WTC11 (cell line): ENCODE results near the gene FAM234A. TPM values are rescaled to one million over a fixed set of nuclear protein-coding genes. Genes with fewer than 3 reads are reported as not detected.

ENCODE experiments used
- ATAC-seq: fragments of 200-7000 bp; cut with Tn5 transposase; 2 replicates; pipeline ENCODE4 v1.10.0; 2021; ENCODE audit warnings: mild to moderate bottlenecking, moderate library complexity
- CTCF ChIA-PET: fragments of 300-600 bp; sonication (Branson Sonifier 250); formaldehyde crosslinking; loops from one replicate; lab custom pipeline; 2021; ENCODE audit warnings: antibody characterized with exemption; lab: Charles Lee
- POLR2A ChIA-PET: fragments of 350-600 bp; sonication (Branson Sonifier 250); formaldehyde crosslinking; loops from one replicate; lab custom pipeline; 2021; ENCODE audit warnings: antibody characterized with exemption; lab: Charles Lee
- DNase-seq: peaks from one replicate; pipeline ENCODE4 v3.0.0; 2021; ENCODE audit warnings: low spot score
- H3K27ac Mint-ChIP-seq: 2 replicates; pipeline ENCODE4 v1.8.0; 2021; ENCODE audit warnings: mixed read lengths
- H3K27me3 Mint-ChIP-seq: 2 replicates; pipeline ENCODE4 v1.8.0; 2021; ENCODE audit warnings: low read depth, mild to moderate bottlenecking, moderate library complexity, mixed read lengths
- H3K36me3 Mint-ChIP-seq: 2 replicates; pipeline ENCODE4 v1.8.0; 2021; ENCODE audit warnings: mixed read lengths
- H3K4me1 Mint-ChIP-seq: 2 replicates; pipeline ENCODE4 v1.8.0; 2022; ENCODE audit warnings: mixed read lengths
- H3K4me3 Mint-ChIP-seq: 2 replicates; pipeline ENCODE4 v1.8.0; 2021; ENCODE audit warnings: mild to moderate bottlenecking, moderate library complexity, mixed read lengths
- H3K9me3 Mint-ChIP-seq: 2 replicates; pipeline ENCODE4 v1.8.0; 2021; ENCODE audit warnings: mixed read lengths
- CBFB ChIP-seq: sonication (generic); formaldehyde crosslinking; IDR thresholded peaks from 2 replicates; pipeline ENCODE4 v1.8.1; 2022; ENCODE audit warnings: mild to moderate bottlenecking, low read depth, missing genetic modification reagents
- CREB1 ChIP-seq: sonication (generic); formaldehyde crosslinking; IDR thresholded peaks from 2 replicates; pipeline ENCODE4 v1.8.0; 2023; ENCODE audit warnings: mild to moderate bottlenecking, missing genetic modification reagents
- ETV6 ChIP-seq: sonication (generic); formaldehyde crosslinking; IDR thresholded peaks from 2 replicates; pipeline ENCODE4 v1.8.1; 2022; ENCODE audit warnings: mild to moderate bottlenecking, missing genetic modification reagents
- GABPB1 ChIP-seq: sonication (generic); formaldehyde crosslinking; IDR thresholded peaks from 2 replicates; pipeline ENCODE4 v1.8.1; 2023; ENCODE audit warnings: mild to moderate bottlenecking, missing genetic modification reagents
- IRF2 ChIP-seq: sonication (generic); formaldehyde crosslinking; IDR thresholded peaks from 2 replicates; pipeline ENCODE4 v1.8.0; 2022; ENCODE audit warnings: low read depth, missing genetic modification reagents, borderline replicate concordance
- MXD4 ChIP-seq: fragments of 250-450 bp; sonication (Bioruptor Pico); IDR thresholded peaks from 2 replicates; pipeline ENCODE4 v1.8.0; 2021; ENCODE audit warnings: mild to moderate bottlenecking, moderate library complexity, borderline replicate concordance
- MYBL2 ChIP-seq: sonication (generic); formaldehyde crosslinking; IDR thresholded peaks from 2 replicates; pipeline ENCODE4 v1.8.1; 2023; ENCODE audit warnings: mild to moderate bottlenecking, moderate library complexity, missing genetic modification reagents
- SMAD4 ChIP-seq: sonication (generic); formaldehyde crosslinking; IDR thresholded peaks from 2 replicates; pipeline ENCODE4 v1.8.0; 2022; ENCODE audit warnings: mild to moderate bottlenecking, missing genetic modification reagents
- ZNF121 ChIP-seq: sonication (generic); formaldehyde crosslinking; IDR thresholded peaks from 2 replicates; pipeline ENCODE4 v1.8.0; 2023; ENCODE audit warnings: missing genetic modification reagents
- ZNF219 ChIP-seq: sonication (generic); formaldehyde crosslinking; IDR thresholded peaks from 2 replicates; pipeline ENCODE4 v1.8.0; 2023; ENCODE audit warnings: missing genetic modification reagents, mild to moderate bottlenecking, borderline replicate concordance
- total RNA-seq: library from RNA; stranded (reverse); gene quantifications from 3 replicates; pipeline ENCODE4 v1.2.3, GENCODE V29; 2021
- TF ChIP-seq, protein P1 (sequence below): fragments of 250-450 bp; sonication (Bioruptor Pico); conservative IDR thresholded peaks from 2 replicates; pipeline ENCODE4 v1.9.0; 2021; ENCODE audit warnings: mild to moderate bottlenecking
- TF ChIP-seq, protein P2 (sequence below): sonication (generic); formaldehyde crosslinking; IDR thresholded peaks from 2 replicates; pipeline ENCODE4 v1.8.0; 2022; ENCODE audit warnings: missing genetic modification reagents
- TF ChIP-seq, protein P3 (sequence below): sonication (generic); formaldehyde crosslinking; IDR thresholded peaks from 2 replicates; pipeline ENCODE4 v1.8.0; 2023; ENCODE audit warnings: missing genetic modification reagents, mild to moderate bottlenecking, borderline replicate concordance
- TF ChIP-seq, protein P4 (sequence below): fragments of 250-450 bp; sonication (Bioruptor Pico); IDR thresholded peaks from 2 replicates; pipeline ENCODE4 v1.8.0; 2021; ENCODE audit warnings: mild to moderate bottlenecking
- TF ChIP-seq, protein P5 (sequence below): sonication (generic); formaldehyde crosslinking; IDR thresholded peaks from 2 replicates; pipeline ENCODE4 v1.8.1; 2022; ENCODE audit warnings: low read depth, mild to moderate bottlenecking, moderate library complexity, missing genetic modification reagents, borderline replicate concordance
- TF ChIP-seq, protein P6 (sequence below): sonication (generic); formaldehyde crosslinking; IDR thresholded peaks from 2 replicates; pipeline ENCODE4 v1.8.1; 2022; ENCODE audit warnings: mild to moderate bottlenecking, moderate library complexity, missing genetic modification reagents

Gene FAM234A
- total RNA-seq, 1 experiment from 2014 or later: 115 TPM

DNA sequence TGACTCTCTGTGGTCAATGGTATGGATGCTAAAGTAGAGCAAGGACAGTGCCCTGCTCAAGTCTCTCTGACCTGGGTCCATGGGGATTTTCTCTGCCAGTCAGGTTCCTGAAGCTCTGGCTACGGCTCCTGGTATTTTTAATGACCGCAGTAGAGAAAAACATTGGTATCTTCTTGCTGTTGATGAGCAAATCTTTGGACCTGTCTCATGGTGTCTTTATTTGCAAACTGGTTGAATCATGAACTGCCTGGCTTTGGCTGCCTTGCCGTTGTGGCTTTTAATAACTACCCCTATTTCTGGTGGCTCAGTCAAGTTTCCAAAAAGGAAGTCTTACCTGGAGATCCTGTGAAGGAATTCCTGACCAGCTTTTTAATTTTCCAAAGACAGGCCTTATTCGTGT lies 8.7 kb downstream of the FAM234A start:
- no peaks in the 10 kb centered on the region for H3K27me3 Mint-ChIP-seq
- no peak overlapping the region for H3K4me3 Mint-ChIP-seq
- no peak for DNase-seq
- TF ChIP-seq, protein P1, sequence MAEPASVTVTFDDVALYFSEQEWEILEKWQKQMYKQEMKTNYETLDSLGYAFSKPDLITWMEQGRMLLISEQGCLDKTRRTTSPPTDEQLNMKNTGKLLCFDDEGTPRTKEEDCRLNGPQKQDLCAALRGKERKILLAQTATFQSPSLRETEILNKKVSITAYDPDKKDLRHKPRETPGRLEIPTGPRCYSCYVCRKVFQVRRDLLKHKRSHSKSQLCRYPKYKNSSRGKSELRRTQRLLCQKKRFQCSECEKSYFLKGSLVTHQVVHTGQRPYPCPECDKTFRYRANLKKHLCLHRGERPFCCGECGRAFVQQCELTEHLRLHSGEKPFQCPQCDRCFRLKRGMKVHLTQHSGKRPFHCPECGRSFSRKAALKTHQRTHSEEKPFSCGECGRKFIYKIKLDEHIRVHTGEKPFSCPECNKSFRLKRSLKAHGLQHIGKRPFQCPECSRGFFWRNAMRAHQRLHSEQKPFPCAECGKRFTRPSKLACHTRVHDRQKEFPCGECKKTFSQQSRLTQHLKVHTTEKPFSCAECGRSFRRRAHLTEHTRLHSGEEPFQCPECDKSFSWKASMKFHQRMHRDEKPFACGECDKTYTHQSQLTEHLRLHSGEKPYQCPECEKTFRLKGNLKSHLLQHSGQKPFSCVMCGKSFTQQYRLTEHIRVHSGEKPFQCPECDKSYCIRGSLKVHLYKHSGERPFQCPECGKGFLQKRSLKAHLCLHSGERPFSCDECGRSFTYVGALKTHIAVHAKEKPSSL (CRISPR knock-in tag): no peak
- TF ChIP-seq, protein P2, sequence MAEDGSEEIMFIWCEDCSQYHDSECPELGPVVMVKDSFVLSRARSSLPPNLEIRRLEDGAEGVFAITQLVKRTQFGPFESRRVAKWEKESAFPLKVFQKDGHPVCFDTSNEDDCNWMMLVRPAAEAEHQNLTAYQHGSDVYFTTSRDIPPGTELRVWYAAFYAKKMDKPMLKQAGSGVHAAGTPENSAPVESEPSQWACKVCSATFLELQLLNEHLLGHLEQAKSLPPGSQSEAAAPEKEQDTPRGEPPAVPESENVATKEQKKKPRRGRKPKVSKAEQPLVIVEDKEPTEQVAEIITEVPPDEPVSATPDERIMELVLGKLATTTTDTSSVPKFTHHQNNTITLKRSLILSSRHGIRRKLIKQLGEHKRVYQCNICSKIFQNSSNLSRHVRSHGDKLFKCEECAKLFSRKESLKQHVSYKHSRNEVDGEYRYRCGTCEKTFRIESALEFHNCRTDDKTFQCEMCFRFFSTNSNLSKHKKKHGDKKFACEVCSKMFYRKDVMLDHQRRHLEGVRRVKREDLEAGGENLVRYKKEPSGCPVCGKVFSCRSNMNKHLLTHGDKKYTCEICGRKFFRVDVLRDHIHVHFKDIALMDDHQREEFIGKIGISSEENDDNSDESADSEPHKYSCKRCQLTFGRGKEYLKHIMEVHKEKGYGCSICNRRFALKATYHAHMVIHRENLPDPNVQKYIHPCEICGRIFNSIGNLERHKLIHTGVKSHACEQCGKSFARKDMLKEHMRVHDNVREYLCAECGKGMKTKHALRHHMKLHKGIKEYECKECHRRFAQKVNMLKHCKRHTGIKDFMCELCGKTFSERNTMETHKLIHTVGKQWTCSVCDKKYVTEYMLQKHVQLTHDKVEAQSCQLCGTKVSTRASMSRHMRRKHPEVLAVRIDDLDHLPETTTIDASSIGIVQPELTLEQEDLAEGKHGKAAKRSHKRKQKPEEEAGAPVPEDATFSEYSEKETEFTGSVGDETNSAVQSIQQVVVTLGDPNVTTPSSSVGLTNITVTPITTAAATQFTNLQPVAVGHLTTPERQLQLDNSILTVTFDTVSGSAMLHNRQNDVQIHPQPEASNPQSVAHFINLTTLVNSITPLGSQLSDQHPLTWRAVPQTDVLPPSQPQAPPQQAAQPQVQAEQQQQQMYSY (CRISPR knock-in tag): no peak
- TF ChIP-seq, protein P3, sequence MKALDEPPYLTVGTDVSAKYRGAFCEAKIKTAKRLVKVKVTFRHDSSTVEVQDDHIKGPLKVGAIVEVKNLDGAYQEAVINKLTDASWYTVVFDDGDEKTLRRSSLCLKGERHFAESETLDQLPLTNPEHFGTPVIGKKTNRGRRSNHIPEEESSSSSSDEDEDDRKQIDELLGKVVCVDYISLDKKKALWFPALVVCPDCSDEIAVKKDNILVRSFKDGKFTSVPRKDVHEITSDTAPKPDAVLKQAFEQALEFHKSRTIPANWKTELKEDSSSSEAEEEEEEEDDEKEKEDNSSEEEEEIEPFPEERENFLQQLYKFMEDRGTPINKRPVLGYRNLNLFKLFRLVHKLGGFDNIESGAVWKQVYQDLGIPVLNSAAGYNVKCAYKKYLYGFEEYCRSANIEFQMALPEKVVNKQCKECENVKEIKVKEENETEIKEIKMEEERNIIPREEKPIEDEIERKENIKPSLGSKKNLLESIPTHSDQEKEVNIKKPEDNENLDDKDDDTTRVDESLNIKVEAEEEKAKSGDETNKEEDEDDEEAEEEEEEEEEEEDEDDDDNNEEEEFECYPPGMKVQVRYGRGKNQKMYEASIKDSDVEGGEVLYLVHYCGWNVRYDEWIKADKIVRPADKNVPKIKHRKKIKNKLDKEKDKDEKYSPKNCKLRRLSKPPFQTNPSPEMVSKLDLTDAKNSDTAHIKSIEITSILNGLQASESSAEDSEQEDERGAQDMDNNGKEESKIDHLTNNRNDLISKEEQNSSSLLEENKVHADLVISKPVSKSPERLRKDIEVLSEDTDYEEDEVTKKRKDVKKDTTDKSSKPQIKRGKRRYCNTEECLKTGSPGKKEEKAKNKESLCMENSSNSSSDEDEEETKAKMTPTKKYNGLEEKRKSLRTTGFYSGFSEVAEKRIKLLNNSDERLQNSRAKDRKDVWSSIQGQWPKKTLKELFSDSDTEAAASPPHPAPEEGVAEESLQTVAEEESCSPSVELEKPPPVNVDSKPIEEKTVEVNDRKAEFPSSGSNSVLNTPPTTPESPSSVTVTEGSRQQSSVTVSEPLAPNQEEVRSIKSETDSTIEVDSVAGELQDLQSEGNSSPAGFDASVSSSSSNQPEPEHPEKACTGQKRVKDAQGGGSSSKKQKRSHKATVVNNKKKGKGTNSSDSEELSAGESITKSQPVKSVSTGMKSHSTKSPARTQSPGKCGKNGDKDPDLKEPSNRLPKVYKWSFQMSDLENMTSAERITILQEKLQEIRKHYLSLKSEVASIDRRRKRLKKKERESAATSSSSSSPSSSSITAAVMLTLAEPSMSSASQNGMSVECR: no peak
- TF ChIP-seq SMAD4 (CRISPR knock-in tag) (no peak), MXD4 (CRISPR knock-in tag) (no peak), ZNF121 (no peak), ETV6 (CRISPR knock-in tag) (no peak), CREB1 (no peak), IRF2 (CRISPR knock-in tag) (no peak), GABPB1 (CRISPR knock-in tag) (no peak), MYBL2 (CRISPR knock-in tag) (no peak), CBFB (no peak), ZNF219 (no peak)
- TF ChIP-seq, protein P4, sequence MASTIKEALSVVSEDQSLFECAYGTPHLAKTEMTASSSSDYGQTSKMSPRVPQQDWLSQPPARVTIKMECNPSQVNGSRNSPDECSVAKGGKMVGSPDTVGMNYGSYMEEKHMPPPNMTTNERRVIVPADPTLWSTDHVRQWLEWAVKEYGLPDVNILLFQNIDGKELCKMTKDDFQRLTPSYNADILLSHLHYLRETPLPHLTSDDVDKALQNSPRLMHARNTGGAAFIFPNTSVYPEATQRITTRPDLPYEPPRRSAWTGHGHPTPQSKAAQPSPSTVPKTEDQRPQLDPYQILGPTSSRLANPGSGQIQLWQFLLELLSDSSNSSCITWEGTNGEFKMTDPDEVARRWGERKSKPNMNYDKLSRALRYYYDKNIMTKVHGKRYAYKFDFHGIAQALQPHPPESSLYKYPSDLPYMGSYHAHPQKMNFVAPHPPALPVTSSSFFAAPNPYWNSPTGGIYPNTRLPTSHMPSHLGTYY (CRISPR knock-in tag): no peak
- TF ChIP-seq, protein P5, sequence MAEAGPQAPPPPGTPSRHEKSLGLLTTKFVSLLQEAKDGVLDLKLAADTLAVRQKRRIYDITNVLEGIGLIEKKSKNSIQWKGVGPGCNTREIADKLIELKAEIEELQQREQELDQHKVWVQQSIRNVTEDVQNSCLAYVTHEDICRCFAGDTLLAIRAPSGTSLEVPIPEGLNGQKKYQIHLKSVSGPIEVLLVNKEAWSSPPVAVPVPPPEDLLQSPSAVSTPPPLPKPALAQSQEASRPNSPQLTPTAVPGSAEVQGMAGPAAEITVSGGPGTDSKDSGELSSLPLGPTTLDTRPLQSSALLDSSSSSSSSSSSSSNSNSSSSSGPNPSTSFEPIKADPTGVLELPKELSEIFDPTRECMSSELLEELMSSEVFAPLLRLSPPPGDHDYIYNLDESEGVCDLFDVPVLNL (CRISPR knock-in tag): no peak
- TF ChIP-seq, protein P6, sequence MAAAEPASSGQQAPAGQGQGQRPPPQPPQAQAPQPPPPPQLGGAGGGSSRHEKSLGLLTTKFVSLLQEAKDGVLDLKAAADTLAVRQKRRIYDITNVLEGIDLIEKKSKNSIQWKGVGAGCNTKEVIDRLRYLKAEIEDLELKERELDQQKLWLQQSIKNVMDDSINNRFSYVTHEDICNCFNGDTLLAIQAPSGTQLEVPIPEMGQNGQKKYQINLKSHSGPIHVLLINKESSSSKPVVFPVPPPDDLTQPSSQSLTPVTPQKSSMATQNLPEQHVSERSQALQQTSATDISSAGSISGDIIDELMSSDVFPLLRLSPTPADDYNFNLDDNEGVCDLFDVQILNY (CRISPR knock-in tag): no peak
- TF ChIP-seq, all 79 proteins: peak for 0
- no peaks in the 10 kb centered on the region for H3K4me1 Mint-ChIP-seq
- H3K9me3 Mint-ChIP-seq: no peaks in the 10 kb centered on the region
- no peaks in the 10 kb centered on the region for H3K36me3 Mint-ChIP-seq
- CTCF ChIA-PET: interaction anchor here (0.8 to 1.7 kb wide), 2 partner anchors 76 to 110 kb away, joined by 3 to 6 read pairs; no protein-coding TSS in a partner anchor
- POLR2A ChIA-PET: no interaction called here
- ATAC-seq: no peak
- H3K27ac Mint-ChIP-seq: no peak overlapping the region
